ENCODE results near the gene XPR1. TPM values are rescaled to one million over a fixed set of nuclear protein-coding genes. Genes with fewer than 3 reads are reported as not detected.
"Not testable (repeated sequence)": the region's sequence is repeated elsewhere in the genome, so short reads cannot be mapped to it uniquely, and the experiment has no call there.

The XPR1 gene
- total and polyA plus RNA-seq, 2 donors (not counting 1 experiment from before 2014, with no cell fraction given): 2.8 to 22.3 TPM

DNA sequence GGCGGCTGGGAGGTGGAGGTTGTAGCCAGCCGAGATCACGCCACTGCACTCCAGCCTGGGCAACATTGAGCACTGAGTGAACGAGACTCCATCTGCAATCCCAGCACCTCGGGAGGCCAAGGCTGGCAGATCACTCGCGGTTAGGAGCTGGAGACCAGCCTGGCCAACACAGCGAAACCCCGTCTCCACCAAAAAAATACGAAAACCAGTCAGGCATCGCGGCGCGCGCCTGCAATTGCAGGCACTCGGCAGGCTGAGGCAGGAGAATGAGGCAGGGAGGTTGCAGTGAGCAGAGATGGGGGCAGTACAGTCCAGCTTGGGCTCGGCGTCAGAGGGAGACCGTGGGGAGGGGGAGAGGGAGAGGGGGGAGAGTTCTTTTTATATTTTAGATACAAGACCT, 79.4 kb downstream of the XPR1 start:
- Histone ChIP-seq H3K79me2 (ENCODE audit: control insufficient read depth, insufficient read depth, low read length) (peaks cover 34% of the 10 kb centered on the region), H3K9me3 (ENCODE audit: control extremely low read depth in 1 of 3, control insufficient read depth in 2 of 3, insufficient read depth in 1 of 3, low read length in 2 of 3) (peaks cover 1 to 23% (median 9%) of the 10 kb centered on the region in 3 donors)
- H3K4me3 ChIP-seq (ENCODE audit: control extremely low read depth in 1 of 5, extremely low read depth in 1 of 5, insufficient read depth in 1 of 5, low read depth in 2 of 5, low read length in 4 of 5); H4K20me1 ChIP-seq (ENCODE audit: control insufficient read depth, insufficient read depth, low read length, poor library complexity, severe bottlenecking); H3K9me3 Mint-ChIP-seq (ENCODE audit: insufficient read depth); H3K27ac Mint-ChIP-seq; intact Hi-C loops (cut with micrococcal nuclease); CTCF ChIA-PET; H3K27me3 ChIP-seq (replicated peaks in 1 of 4; ENCODE audit: control extremely low read depth in 1 of 4, control insufficient read depth in 3 of 4, insufficient read depth in 4 of 4, low read length in 3 of 4); H3K27ac ChIP-seq (ENCODE audit: low read length in 2 of 2); H3K4me1 ChIP-seq (ENCODE audit: control insufficient read depth in 2 of 2, insufficient read depth in 2 of 2, low read length in 2 of 2); ATAC-seq (ENCODE audit: low read depth); DNase-seq; H2AFZ ChIP-seq (ENCODE audit: insufficient read depth, low read depth, low read length, poor library complexity, severe bottlenecking); POLR2A ChIA-PET; H3K4me3 Mint-ChIP-seq; H3K36me3 ChIP-seq (replicated peaks in 1 of 2; ENCODE audit: control extremely low read depth in 1 of 2, control insufficient read depth in 1 of 2, extremely low read depth in 1 of 2, insufficient read depth in 2 of 2, low read length in 1 of 2); H3K4me2 ChIP-seq (replicated peaks; ENCODE audit: low read depth, low read length, poor library complexity, severe bottlenecking); H3K27me3 Mint-ChIP-seq; H3K9ac ChIP-seq (ENCODE audit: low read length): not testable (repeated sequence)
- H3K4me1 Mint-ChIP-seq: peaks cover 17% of the 10 kb centered on the region
- WGBS (ENCODE audit: insufficient coverage): 95% methylated on average over 4 of the region's 19 CpGs

DNA sequence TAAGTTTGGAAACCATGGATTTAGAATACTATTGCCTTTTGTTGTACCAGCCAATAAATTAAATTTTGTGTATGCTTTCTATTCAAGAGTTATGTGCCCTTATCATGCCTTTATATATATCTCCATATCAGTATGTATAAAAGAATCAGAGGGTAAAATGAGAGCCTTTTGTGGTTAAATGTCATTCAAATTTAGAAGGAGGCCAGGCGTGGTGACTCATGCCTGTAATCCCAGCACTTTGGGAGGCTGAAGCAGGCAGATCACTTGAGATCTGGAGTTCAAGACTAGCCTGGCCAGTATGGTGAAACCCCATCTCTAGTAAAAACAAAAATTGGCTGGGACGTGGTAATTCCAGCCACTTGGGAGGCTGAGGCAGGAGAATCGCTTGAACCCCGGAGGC, 88.9 kb downstream of the XPR1 start:
- Histone ChIP-seq H3K9me3 (ENCODE audit: control extremely low read depth in 1 of 3, control insufficient read depth in 2 of 3, insufficient read depth in 1 of 3, low read length in 2 of 3) (peaks cover 0 to 5% (median 1%) of the 10 kb centered on the region in 3 donors), H3K27ac (ENCODE audit: low read length in 2 of 2) (no peak overlapping the region), H3K79me2 (ENCODE audit: control insufficient read depth, insufficient read depth, low read length) (peaks cover 12% of the 10 kb centered on the region), H3K4me1 (ENCODE audit: control insufficient read depth in 2 of 2, insufficient read depth in 2 of 2, low read length in 2 of 2) (no peaks in the 10 kb centered on the region), H3K27me3 (replicated peaks in 1 of 4; ENCODE audit: control extremely low read depth in 1 of 4, control insufficient read depth in 3 of 4, insufficient read depth in 4 of 4, low read length in 3 of 4) (no peaks in the 10 kb centered on the region), H4K20me1 (ENCODE audit: control insufficient read depth, insufficient read depth, low read length, poor library complexity, severe bottlenecking) (no peaks in the 10 kb centered on the region), H3K4me2 (replicated peaks; ENCODE audit: low read depth, low read length, poor library complexity, severe bottlenecking) (no peak overlapping the region), H2AFZ (ENCODE audit: insufficient read depth, low read depth, low read length, poor library complexity, severe bottlenecking) (no peak overlapping the region), H3K9ac (ENCODE audit: low read length) (no peak overlapping the region), H3K36me3 (replicated peaks in 1 of 2; ENCODE audit: control extremely low read depth in 1 of 2, control insufficient read depth in 1 of 2, extremely low read depth in 1 of 2, insufficient read depth in 2 of 2, low read length in 1 of 2) (peaks cover 0 to 2% of the 10 kb centered on the region in 2 experiments), H3K4me3 (ENCODE audit: control extremely low read depth in 1 of 5, extremely low read depth in 1 of 5, insufficient read depth in 1 of 5, low read depth in 2 of 5, low read length in 4 of 5) (no peak overlapping the region)
- peaks cover 3% of the 10 kb centered on the region for H3K4me1 Mint-ChIP-seq
- H3K27me3 Mint-ChIP-seq: no peaks in the 10 kb centered on the region
- no peak overlapping the region for H3K27ac Mint-ChIP-seq
- DNase-seq (no peak), ATAC-seq (ENCODE audit: low read depth) (no peak)
- WGBS (ENCODE audit: insufficient coverage): 100% methylated on average over 4 of the region's 4 CpGs
- ChIA-PET CTCF (no interaction called here), POLR2A (no interaction called here)
- no peak for TF ChIP-seq EZH2 (IDR thresholded peaks at IDR 0.05; ENCODE audit: borderline replicate concordance, insufficient read depth, low read depth, low read length, poor library complexity, severe bottlenecking)
- TF ChIP-seq, protein P1, sequence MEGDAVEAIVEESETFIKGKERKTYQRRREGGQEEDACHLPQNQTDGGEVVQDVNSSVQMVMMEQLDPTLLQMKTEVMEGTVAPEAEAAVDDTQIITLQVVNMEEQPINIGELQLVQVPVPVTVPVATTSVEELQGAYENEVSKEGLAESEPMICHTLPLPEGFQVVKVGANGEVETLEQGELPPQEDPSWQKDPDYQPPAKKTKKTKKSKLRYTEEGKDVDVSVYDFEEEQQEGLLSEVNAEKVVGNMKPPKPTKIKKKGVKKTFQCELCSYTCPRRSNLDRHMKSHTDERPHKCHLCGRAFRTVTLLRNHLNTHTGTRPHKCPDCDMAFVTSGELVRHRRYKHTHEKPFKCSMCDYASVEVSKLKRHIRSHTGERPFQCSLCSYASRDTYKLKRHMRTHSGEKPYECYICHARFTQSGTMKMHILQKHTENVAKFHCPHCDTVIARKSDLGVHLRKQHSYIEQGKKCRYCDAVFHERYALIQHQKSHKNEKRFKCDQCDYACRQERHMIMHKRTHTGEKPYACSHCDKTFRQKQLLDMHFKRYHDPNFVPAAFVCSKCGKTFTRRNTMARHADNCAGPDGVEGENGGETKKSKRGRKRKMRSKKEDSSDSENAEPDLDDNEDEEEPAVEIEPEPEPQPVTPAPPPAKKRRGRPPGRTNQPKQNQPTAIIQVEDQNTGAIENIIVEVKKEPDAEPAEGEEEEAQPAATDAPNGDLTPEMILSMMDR (IDR thresholded peaks at IDR 0.05): no peak
- intact Hi-C loops (cut with micrococcal nuclease): no loop called here
- no peak overlapping the region for H3K4me3 Mint-ChIP-seq
- no peaks in the 10 kb centered on the region for H3K9me3 Mint-ChIP-seq (ENCODE audit: insufficient read depth)

Measured in B cell (primary cell).